K562 (cell line): ENCODE measurements around the gene SPNS2. TPM values are rescaled to one million over a fixed set of nuclear protein-coding genes. Genes with fewer than 3 reads are reported as not detected.

Experiments
- BDP1 ChIP-seq: IDR thresholded peaks from 3 replicates; pipeline ENCODE4 v1.6.1; 2011; ENCODE audit not compliant: insufficient read length, insufficient read depth
- BRD9 ChIP-seq: fragments of 450-650 bp; IDR thresholded peaks from 2 replicates; pipeline ENCODE4 v1.6.1; 2018; ENCODE audit warnings: low read depth; ENCODE audit not compliant: partially characterized antibody
- CHD2 ChIP-seq: IDR thresholded peaks from 2 replicates; pipeline ENCODE4 v1.6.1; 2011; ENCODE audit warnings: low read depth, low read length
- DNMT1 ChIP-seq: fragments of 450-650 bp; IDR thresholded peaks from 2 replicates; pipeline ENCODE4 v1.6.1; 2016; ENCODE audit warnings: antibody characterized with exemption, mild to moderate bottlenecking
- EP300 ChIP-seq: IDR thresholded peaks from 2 replicates; pipeline ENCODE4 v1.6.1; 2012; ENCODE audit warnings: low read length, improper control_type of control experiment
- ESRRB ChIP-seq: fragments of 250-450 bp; sonication (Bioruptor Pico); IDR thresholded peaks from 2 replicates; pipeline ENCODE4 v1.5.0; 2020; ENCODE audit warnings: mild to moderate bottlenecking, moderate library complexity, borderline replicate concordance
- FOXK2 ChIP-seq, 2 experiments: fragments of 450-650 bp; IDR thresholded peaks in 1 of 2; conservative IDR thresholded peaks in 1 of 2; 2 replicates each; pipeline ENCODE4 v1.6.1; 2016; ENCODE audit warnings: low read depth in 2 of 2, mild to moderate bottlenecking in 1 of 2
- L3MBTL2 ChIP-seq: fragments of 450-650 bp; IDR thresholded peaks from 2 replicates; pipeline ENCODE4 v1.6.1; 2016; ENCODE audit warnings: mild to moderate bottlenecking, moderate library complexity
- NRF1 ChIP-seq, 2 experiments: fragments of 450-650 bp; IDR thresholded peaks in 1 of 2; conservative IDR thresholded peaks in 1 of 2; 2 replicates each; pipeline ENCODE4 v1.6.1; 2014; ENCODE audit warnings: mild to moderate bottlenecking in 2 of 2
- RAD21 ChIP-seq, 2 experiments: fragments of 250-450 bp in 1 of 2; fragments of 450-650 bp in 1 of 2; sonication (Bioruptor Pico) in 1 of 2; formaldehyde crosslinking in 1 of 2; IDR thresholded peaks in 1 of 2; conservative IDR thresholded peaks in 1 of 2; 2 replicates each; pipeline versions ENCODE4 v1.4.0 to v1.8.0; 2020 to 2022; ENCODE audit warnings: mild to moderate bottlenecking in 2 of 2, moderate library complexity in 1 of 2
- RB1 ChIP-seq: fragments of 450-650 bp; IDR thresholded peaks from 2 replicates; pipeline ENCODE4 v1.6.1; 2017; ENCODE audit warnings: low read depth, mild to moderate bottlenecking
- SMC3 ChIP-seq: conservative IDR thresholded peaks from 2 replicates; pipeline ENCODE4 v1.6.1; 2011; ENCODE audit warnings: low read depth, low read length, improper control_type of control experiment; ENCODE audit not compliant: insufficient read depth
- STAG1 ChIP-seq: sonication (generic); formaldehyde crosslinking; IDR thresholded peaks from 2 replicates; pipeline ENCODE4 v1.5.0; 2020; ENCODE audit warnings: missing genetic modification reagents, borderline replicate concordance
- polyA plus RNA-seq, 8 experiments: library from polyadenylated mRNA; depleted of rRNA in 4 of 8; stranded (reverse) in 5 of 8; unstranded in 3 of 8; fragments of >200 nt; fragmentation: Nextera tagmentation in 2 of 8; fragmentation: Illumina TruSeq in 1 of 8; extraction: Ambion mirVana in 2 of 8; extraction: Trizol in 1 of 8; gene quantifications; 2 replicates each; pipeline versions ENCODE4 v1.2.1 to v1.2.3, GENCODE V29; 2011 to 2014; ENCODE audit warnings: inconsistent platforms in 1 of 8, missing spikeins in 1 of 8
- total RNA-seq, 7 experiments: library from RNA; depleted of rRNA in 6 of 7; stranded (reverse); fragments of >200 nt in 6 of 7; fragmentation: Illumina TruSeq in 2 of 7; extraction: Trizol in 2 of 7; gene quantifications; 2 replicates each; pipeline versions ENCODE4 v1.2.1 to v1.2.3, GENCODE V29; 2011 to 2021; ENCODE audit warnings: low replicate concordance in 1 of 7
- TF ChIP-seq, protein P1 (sequence below), 3 experiments: IDR thresholded peaks in 2 of 3; conservative IDR thresholded peaks in 1 of 3; 2 replicates each; pipeline ENCODE4 v1.5.1; 2011 to 2012; ENCODE audit warnings: low read length in 3 of 3, mild to moderate bottlenecking in 3 of 3, control low read depth in 2 of 3, improper control_type of control experiment in 1 of 3, inconsistent platforms in 1 of 3, low read depth in 1 of 3, mixed read lengths in 1 of 3, moderate library complexity in 1 of 3; ENCODE audit not compliant: insufficient read depth in 2 of 3
- TF ChIP-seq, protein P2 (sequence below): IDR thresholded peaks from 2 replicates; pipeline ENCODE4 v1.6.1; 2011; ENCODE audit warnings: borderline replicate concordance, low read depth, mild to moderate bottlenecking, moderate library complexity, low read length; ENCODE audit not compliant: insufficient read depth, poor library complexity, severe bottlenecking
- TF ChIP-seq, protein P3 (sequence below): sonication (generic); formaldehyde crosslinking; IDR thresholded peaks from 2 replicates; pipeline ENCODE4 v1.9.0; 2022; ENCODE audit warnings: mild to moderate bottlenecking, missing genetic modification reagents
- TF ChIP-seq, protein P4 (sequence below): fragments of 450-650 bp; formaldehyde crosslinking; IDR thresholded peaks from 2 replicates; pipeline ENCODE4 v1.4.0; 2020; ENCODE audit warnings: mild to moderate bottlenecking, moderate library complexity

Gene SPNS2
- total and polyA plus RNA-seq, 9 of the 15 experiments (the other 6 are each of a cell fraction or from before 2014, with no cell fraction given) = 0.06 TPM; not detected in 8

DNA sequence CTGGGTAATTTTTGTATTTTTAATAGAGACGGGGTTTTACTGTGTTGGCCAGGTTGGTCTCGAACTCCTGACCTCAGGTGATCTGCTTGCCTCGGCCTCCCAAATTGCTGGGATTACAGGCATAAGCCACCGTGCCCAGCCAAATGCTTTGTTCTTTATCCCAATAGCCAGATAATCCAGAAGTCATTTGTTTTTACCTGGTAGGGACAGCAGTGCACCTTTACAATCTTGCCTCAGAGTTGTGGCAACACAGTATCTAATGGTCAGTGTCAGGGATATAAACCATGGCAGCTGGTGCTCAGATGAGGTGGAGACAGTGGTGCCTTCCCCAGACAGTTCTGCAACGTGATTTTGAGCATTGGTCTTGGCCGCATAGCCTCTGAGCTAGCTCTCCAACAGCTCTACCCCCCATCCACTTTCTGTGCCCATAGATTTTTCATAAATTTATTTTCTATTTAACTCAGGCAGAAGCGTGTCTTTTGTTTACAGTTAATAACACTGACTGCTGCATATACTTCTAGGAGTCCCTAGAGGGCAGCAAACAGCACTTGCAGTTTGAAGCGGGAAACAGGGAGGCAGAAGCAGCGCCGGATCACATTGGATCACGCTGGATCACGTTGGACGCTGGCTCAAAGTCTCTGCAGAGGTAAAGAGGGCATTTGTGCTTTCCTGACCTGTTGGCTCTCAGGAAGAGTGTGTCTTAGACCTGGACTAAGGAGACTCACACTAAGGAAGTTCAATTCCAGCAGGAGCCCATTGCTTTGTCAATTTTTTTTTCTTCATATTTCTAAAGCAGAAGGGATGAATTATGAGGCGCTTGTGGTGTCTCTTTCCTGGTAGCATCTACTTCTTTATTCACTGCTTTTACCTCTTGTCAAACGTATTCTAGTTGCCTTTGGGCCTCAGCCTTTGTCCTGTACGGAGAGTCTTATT lies 66.8 kb downstream of the SPNS2 start (continued):
- TF ChIP-seq NRF1 (conservative IDR thresholded peaks at IDR 0.05 in 1 of 2, IDR thresholded peaks at IDR 0.05 in 1 of 2) = 0 out of 4 replicates have a peak, but pooled peaks of 1 of the 2 experiments have one; percentile 13
- no peak for TF ChIP-seq DNMT1
- TF ChIP-seq RAD21 (CRISPR knock-in tag; conservative IDR thresholded peaks at IDR 0.05 in 1 of 2, IDR thresholded peaks at IDR 0.05 in 1 of 2) = peak in 1 of 2 experiments; percentile 34; a peak in 2 of 4 replicates
- peak; percentile 38; the same call in 1 of the 2 replicates for TF ChIP-seq STAG1 (CRISPR knock-in tag)
- TF ChIP-seq L3MBTL2 = peak; percentile 89
- 0 out of 4 replicates have a peak, but pooled peaks of 1 of the 2 experiments have one; percentile 25 for TF ChIP-seq FOXK2 (conservative IDR thresholded peaks at IDR 0.05 in 1 of 2, IDR thresholded peaks at IDR 0.05 in 1 of 2; ENCODE audit: low read depth in 2 of 2)
- TF ChIP-seq, protein P1, sequence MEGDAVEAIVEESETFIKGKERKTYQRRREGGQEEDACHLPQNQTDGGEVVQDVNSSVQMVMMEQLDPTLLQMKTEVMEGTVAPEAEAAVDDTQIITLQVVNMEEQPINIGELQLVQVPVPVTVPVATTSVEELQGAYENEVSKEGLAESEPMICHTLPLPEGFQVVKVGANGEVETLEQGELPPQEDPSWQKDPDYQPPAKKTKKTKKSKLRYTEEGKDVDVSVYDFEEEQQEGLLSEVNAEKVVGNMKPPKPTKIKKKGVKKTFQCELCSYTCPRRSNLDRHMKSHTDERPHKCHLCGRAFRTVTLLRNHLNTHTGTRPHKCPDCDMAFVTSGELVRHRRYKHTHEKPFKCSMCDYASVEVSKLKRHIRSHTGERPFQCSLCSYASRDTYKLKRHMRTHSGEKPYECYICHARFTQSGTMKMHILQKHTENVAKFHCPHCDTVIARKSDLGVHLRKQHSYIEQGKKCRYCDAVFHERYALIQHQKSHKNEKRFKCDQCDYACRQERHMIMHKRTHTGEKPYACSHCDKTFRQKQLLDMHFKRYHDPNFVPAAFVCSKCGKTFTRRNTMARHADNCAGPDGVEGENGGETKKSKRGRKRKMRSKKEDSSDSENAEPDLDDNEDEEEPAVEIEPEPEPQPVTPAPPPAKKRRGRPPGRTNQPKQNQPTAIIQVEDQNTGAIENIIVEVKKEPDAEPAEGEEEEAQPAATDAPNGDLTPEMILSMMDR (IDR thresholded peaks at IDR 0.05 in 2 of 3, conservative IDR thresholded peaks at IDR 0.05 in 1 of 3; ENCODE audit: insufficient read depth in 2 of 3, low read depth in 1 of 3, low read length in 3 of 3) = peak; percentile 79 to 81 (median 79)
- TF ChIP-seq BDP1 = no peak
- TF ChIP-seq EP300 = no peak
- no peak for TF ChIP-seq ESRRB (CRISPR knock-in tag)
- TF ChIP-seq, protein P2, sequence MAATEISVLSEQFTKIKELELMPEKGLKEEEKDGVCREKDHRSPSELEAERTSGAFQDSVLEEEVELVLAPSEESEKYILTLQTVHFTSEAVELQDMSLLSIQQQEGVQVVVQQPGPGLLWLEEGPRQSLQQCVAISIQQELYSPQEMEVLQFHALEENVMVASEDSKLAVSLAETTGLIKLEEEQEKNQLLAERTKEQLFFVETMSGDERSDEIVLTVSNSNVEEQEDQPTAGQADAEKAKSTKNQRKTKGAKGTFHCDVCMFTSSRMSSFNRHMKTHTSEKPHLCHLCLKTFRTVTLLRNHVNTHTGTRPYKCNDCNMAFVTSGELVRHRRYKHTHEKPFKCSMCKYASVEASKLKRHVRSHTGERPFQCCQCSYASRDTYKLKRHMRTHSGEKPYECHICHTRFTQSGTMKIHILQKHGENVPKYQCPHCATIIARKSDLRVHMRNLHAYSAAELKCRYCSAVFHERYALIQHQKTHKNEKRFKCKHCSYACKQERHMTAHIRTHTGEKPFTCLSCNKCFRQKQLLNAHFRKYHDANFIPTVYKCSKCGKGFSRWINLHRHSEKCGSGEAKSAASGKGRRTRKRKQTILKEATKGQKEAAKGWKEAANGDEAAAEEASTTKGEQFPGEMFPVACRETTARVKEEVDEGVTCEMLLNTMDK = peak; percentile 9
- TF ChIP-seq, protein P3, sequence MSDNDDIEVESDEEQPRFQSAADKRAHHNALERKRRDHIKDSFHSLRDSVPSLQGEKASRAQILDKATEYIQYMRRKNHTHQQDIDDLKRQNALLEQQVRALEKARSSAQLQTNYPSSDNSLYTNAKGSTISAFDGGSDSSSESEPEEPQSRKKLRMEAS = peak; percentile 70
- peak; percentile 77; the same call in 1 of the 2 replicates for TF ChIP-seq RB1
- peak; percentile 90 for TF ChIP-seq BRD9
- peak; percentile 62 for TF ChIP-seq CHD2
- TF ChIP-seq SMC3 = 0 out of 2 replicates have a peak, but pooled peaks have one; percentile 37
- TF ChIP-seq, protein P4, sequence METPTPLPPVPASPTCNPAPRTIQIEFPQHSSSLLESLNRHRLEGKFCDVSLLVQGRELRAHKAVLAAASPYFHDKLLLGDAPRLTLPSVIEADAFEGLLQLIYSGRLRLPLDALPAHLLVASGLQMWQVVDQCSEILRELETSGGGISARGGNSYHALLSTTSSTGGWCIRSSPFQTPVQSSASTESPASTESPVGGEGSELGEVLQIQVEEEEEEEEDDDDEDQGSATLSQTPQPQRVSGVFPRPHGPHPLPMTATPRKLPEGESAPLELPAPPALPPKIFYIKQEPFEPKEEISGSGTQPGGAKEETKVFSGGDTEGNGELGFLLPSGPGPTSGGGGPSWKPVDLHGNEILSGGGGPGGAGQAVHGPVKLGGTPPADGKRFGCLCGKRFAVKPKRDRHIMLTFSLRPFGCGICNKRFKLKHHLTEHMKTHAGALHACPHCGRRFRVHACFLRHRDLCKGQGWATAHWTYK (CRISPR knock-in tag) = no peak
- TF ChIP-seq, all 486 proteins: peak for 15
